ENCODE results near the gene MACROD2.
A peak's percentile ranks its signal among the peaks of the same experiment; 100 is the strongest.

Gene MACROD2

GRCh38 chr20:15491575-15491974 is 1496.3 kb downstream of the MACROD2 start:
- H3K4me3 ChIP-seq (ENCODE audit: low read depth, low read length): no peak overlapping the region
- peak; percentile 18 for TF ChIP-seq CTCF (conservative IDR thresholded peaks at IDR 0.05; ENCODE audit: low read depth, low read length)
- DNase-seq (ENCODE audit: low read depth): no peak

GRCh38 chr20:15494851-15495250 is 1499.5 kb downstream of the MACROD2 start:
- DNase-seq (ENCODE audit: low read depth): no peak
- TF ChIP-seq CTCF (conservative IDR thresholded peaks at IDR 0.05; ENCODE audit: low read depth, low read length): no peak
- H3K4me3 ChIP-seq (ENCODE audit: low read depth, low read length): no peak overlapping the region

GRCh38 chr20:15496501-15497039 is 1501.3 kb downstream of the MACROD2 start:
- no peak for DNase-seq (ENCODE audit: low read depth)
- TF ChIP-seq CTCF (conservative IDR thresholded peaks at IDR 0.05; ENCODE audit: low read depth, low read length): no peak
- H3K4me3 ChIP-seq (ENCODE audit: low read depth, low read length): no peak overlapping the region

- no peak for TF ChIP-seq CTCF (conservative IDR thresholded peaks at IDR 0.05; ENCODE audit: low read depth, low read length)
- DNase-seq (ENCODE audit: low read depth): no peak
- H3K4me3 ChIP-seq (ENCODE audit: low read depth, low read length): no peak overlapping the region
These were observed 1503.6 kb downstream of the MACROD2 start for GRCh38 chr20:15498926-15499325.

GRCh38 chr20:15506311-15506710 is 1511.0 kb downstream of the MACROD2 start:
- TF ChIP-seq CTCF (conservative IDR thresholded peaks at IDR 0.05; ENCODE audit: low read depth, low read length): no peak
- no peak for DNase-seq (ENCODE audit: low read depth)
- no peak overlapping the region for H3K4me3 ChIP-seq (ENCODE audit: low read depth, low read length)

GRCh38 chr20:15507151-15507550 is 1511.8 kb downstream of the MACROD2 start:
- no peak for TF ChIP-seq CTCF (conservative IDR thresholded peaks at IDR 0.05; ENCODE audit: low read depth, low read length)
- H3K4me3 ChIP-seq (ENCODE audit: low read depth, low read length): no peak overlapping the region
- DNase-seq (ENCODE audit: low read depth): no peak

GRCh38 chr20:15511551-15511950 is 1516.2 kb downstream of the MACROD2 start:
- no peak for TF ChIP-seq CTCF (conservative IDR thresholded peaks at IDR 0.05; ENCODE audit: low read depth, low read length)
- H3K4me3 ChIP-seq (ENCODE audit: low read depth, low read length): no peak overlapping the region
- DNase-seq (ENCODE audit: low read depth): no peak
